ENCODE measurements around the gene ASCL4. TPM values are rescaled to one million over a fixed set of nuclear protein-coding genes. Genes with fewer than 3 reads are reported as not detected.

Gene ASCL4
- total RNA-seq, 1 experiment from 2014 or later, result not detected

- no CpG with 5 or more reads among the region's 7 CpGs for WGBS (ENCODE audit: extremely low coverage, insufficient read length, low lambda C conversion rate)
- Histone ChIP-seq H3K4ac (ENCODE audit: low read depth, low read length) (no peak overlapping the region), H4K8ac (replicated peaks; ENCODE audit: insufficient read length, low read depth, low read length) (no peak overlapping the region), H3T11ph (ENCODE audit: low read length) (no peak overlapping the region), H2AK5ac (ENCODE audit: insufficient read length, low read length) (no peak overlapping the region), H3K4me2 (ENCODE audit: insufficient read depth, insufficient read length, low read length) (no peak overlapping the region), H3K4me1 (ENCODE audit: insufficient read depth, low read length) (no peaks in the 10 kb centered on the region; the same call in 1 of the 2 replicates), H3K14ac (ENCODE audit: insufficient read depth, low read length) (no peak overlapping the region), H3K9me3 (ENCODE audit: control insufficient read depth, low read depth, low read length) (no peaks in the 10 kb centered on the region), H4K91ac (ENCODE audit: insufficient read length, low read depth, low read length) (no peak overlapping the region), H3K23ac (ENCODE audit: insufficient read length, low read depth, low read length) (no peak overlapping the region), H3K9ac (ENCODE audit: extremely low read depth, insufficient read length, low read length) (no peak overlapping the region), H2BK15ac (ENCODE audit: low read depth, low read length) (no peak overlapping the region), H3K27ac (ENCODE audit: insufficient read length, low read depth, low read length) (no peak overlapping the region), H3K23me2 (ENCODE audit: insufficient read length, low read depth, low read length, poor library complexity, severe bottlenecking) (no peaks in the 10 kb centered on the region), H3K27me3 (ENCODE audit: insufficient read depth, low read length) (no peaks in the 10 kb centered on the region), H2BK120ac (ENCODE audit: low read depth, low read length, poor library complexity, severe bottlenecking) (no peak overlapping the region), H3K18ac (ENCODE audit: insufficient read length, low read depth, low read length) (no peak overlapping the region), H3K56ac (ENCODE audit: insufficient read length, low read depth, low read length) (no peak overlapping the region), H4K5ac (ENCODE audit: insufficient read length, low read depth, low read length) (no peak overlapping the region), H3K79me1 (ENCODE audit: insufficient read depth, low read depth, low read length, poor library complexity, severe bottlenecking) (no peaks in the 10 kb centered on the region), H2BK5ac (ENCODE audit: insufficient read length, low read length) (no peak overlapping the region), H3K79me2 (ENCODE audit: insufficient read depth, low read length) (no peaks in the 10 kb centered on the region), H2BK12ac (ENCODE audit: insufficient read length, low read depth, low read length) (no peak overlapping the region), H4K20me1 (ENCODE audit: control insufficient read depth, insufficient read depth, insufficient read length) (no peaks in the 10 kb centered on the region), H2BK20ac (ENCODE audit: low read depth, low read length, poor library complexity, severe bottlenecking) (no peak overlapping the region), H2AFZ (ENCODE audit: low read length) (no peak overlapping the region)
- H3K4me1 Mint-ChIP-seq, result peaks cover 11 to 13% of the 10 kb centered on the region in 2 experiments
- peaks cover 5 to 12% (median 5%) of the 10 kb centered on the region in 3 experiments; a peak in 4 of 7 replicates for H3K36me3 Mint-ChIP-seq (ENCODE audit: insufficient read depth in 1 of 3, low read depth in 3 of 3)
- H3K9me3 Mint-ChIP-seq, result peaks cover 4 to 20% of the 10 kb centered on the region in 2 experiments; a peak in 4 of 5 replicates
- H3K4me3 Mint-ChIP-seq, result no peak overlapping the region
- TF ChIP-seq CTCF (conservative IDR thresholded peaks at IDR 0.05), result no peak
- no peak for DNase-seq
- peaks cover 9% of the 10 kb centered on the region for H3K27me3 Mint-ChIP-seq (ENCODE audit: low read depth)
- H3K27ac Mint-ChIP-seq, result no peak overlapping the region
These were observed 44.5 kb downstream of the ASCL4 start for GRCh38 chr12:107818984-107819383.

All from H9 (cell line).